ENCODE data around the gene NEK8.
"Not testable (repeated sequence)": the region's sequence is repeated elsewhere in the genome, so short reads cannot be mapped to it uniquely, and the experiment has no call there.

Gene NEK8

DNA sequence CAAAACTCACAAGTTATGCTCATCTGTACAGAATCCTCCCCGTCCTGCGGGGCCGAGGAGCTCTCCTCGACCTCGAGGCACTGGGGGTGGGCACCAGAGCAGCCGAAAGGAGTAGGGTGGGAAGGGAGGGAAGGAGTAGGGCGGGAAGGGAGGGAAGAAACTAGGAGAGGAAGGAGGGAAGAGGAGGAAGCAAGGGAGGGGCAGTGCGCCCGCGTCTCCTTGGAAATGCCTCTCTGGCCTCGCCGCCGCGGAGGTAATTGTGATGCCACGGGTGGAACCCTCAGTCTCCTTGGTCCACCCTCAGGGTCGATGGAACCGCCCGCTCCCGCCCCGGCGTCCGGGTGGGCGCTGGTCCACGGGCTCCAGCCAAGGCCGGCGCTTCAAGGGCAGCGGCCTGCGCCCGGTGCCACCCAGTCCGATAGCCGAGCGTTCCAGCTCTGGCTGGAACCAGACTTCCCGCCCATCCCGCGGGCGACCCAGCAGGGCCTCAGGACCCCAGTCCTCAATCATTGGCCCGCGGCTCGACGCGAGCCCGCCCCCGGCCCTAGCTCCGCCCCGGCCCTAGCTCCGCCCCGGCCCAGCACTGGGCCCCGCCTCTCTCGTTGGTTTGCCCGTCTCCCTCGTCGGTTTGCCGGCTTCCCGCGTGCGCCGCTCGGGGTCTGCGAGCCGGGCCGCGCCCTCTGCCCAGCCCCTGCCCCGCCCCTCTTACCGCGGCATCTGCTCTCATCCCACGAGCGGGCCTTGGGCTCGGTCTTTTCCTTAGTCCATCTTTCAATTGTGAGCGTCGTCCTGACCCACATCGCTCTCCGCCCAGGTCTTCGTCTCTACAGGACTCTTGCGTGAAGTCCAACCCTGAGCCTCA lies 17.5 kb upstream of the NEK8 start:
- DNase-seq (ENCODE audit: low read depth): peak; percentile 82

DNA sequence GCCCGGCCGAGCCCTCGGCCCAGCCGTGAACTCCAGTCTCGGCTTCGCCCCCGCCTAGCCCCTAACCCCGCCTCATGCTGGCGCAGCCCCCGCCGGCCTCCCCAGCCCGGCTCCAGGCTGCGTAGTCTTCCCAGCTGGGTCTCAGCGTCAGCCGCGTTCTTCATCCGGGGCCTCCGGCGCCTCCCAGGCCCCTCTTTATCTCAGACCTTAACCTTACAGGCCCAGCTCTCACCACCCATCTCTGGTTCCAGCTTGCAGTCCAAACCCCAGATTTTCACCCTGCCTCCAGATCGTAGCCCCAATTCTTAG lies 16.9 kb upstream of the NEK8 start, which contains the start of gene PROCA1:
Gene PROCA1, minus strand, starts transcription at position 166 of the 309 bp plus-strand sequence. CDS start 228 bp downstream, outside the sequence.
- no peak for DNase-seq (ENCODE audit: low read depth)

DNA sequence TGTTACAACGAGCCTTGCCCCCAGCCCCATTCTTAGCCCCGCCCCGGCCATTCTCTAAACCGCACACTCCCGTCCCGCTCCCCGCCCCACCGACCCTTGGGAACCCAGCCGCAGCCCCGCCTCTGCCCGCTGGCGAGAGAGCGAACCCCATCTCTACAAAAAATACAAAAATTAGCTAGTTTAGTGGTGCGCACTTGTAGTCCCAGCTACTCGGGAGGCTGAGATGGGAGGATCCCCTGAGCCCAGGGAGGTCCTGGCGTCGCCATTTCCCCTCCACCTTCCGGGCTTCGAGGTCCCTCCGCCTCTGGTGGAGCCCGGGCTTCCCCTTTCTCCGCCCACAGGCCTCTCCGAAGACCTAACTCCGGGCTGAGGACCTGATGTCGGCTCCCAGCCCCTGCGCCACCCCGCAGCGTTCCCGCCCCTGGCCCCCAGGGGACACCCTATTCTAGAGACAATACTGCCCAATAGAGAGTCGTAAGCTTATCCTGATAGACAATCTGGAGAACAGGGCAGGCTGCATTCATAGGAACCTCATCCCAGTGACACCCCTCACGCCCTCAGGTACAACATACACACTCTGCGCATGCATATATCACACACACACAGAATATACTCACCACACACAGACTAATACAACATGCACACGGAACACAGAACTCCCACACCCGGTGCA lies 16.4 kb upstream of the NEK8 start:
- DNase-seq (ENCODE audit: low read depth): peak; percentile 48

DNA sequence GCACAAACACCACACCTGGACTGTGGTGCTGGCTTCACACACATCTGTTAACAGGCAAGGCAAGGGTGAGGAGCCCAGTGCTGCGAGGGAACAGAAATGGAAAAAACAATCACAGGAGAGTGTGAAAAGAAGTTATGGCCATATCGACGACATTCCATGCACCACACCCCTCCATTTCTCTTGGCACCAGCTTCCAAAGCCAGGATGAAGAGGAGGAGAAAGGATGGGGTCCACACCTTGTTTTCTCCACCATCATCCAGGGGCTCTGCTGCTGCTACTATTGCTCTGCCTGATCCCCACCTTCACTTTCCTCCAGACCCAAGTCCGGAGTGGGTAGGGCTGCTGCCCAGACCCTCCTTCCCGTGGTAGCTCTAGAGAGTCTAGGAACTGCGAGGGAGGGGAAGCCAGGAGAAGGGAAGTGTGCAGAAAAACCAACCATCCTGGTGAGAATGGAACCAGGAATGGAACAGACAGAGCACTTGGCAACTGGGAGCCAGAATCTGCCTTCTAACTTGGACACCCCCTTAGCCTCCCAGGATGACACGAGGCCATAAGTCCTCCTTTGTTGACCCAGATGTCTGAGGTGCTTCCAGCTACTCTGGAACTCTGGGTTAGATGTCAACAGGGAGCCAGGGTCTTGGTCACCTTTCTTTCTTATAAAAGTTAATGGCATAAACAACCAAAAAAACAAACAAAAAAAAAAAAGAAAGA lies 15.7 kb upstream of the NEK8 start:
- DNase-seq (ENCODE audit: low read depth): no peak

DNA sequence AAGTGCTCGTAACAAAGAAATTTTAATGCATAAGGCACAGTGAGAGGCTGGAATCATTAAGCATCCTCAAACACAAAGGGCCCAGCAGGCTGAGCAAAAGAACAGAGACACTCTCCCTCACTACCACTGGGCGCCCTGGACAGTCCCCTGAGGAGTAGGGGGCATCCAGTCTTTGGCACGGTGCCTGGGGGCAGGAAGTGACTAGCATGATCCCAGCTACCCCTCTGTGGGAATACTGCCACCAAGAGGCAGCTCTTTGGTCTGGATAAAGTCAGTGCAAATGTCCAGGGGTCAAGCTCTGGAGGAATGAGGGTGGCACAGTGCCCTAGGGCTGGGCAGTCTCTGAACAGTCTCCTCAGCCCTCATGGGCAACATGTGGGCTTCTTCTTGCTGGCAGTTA lies 14.3 kb upstream of the NEK8 start:
- no peak for DNase-seq (ENCODE audit: low read depth)

DNA sequence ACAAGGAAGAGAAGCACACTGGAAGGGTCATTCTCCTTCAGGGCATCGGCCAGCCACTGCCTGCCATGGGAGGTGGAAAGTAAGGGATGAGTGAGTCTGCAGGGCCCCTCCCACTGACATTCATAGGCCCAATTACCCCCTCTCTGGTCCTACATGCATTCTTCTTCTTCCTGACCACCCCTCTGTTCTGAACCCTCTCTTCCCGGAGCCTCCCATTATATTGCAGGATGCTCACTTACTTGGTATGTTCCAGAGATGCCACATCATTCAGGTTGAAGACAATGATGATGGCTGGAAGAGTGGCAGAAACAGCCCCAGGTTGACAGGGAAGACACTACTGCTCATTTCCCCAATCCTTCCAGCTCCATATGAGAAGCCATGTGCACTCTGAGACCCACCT lies 13.4 kb upstream of the NEK8 start:
- no peak for DNase-seq (ENCODE audit: low read depth)

DNA sequence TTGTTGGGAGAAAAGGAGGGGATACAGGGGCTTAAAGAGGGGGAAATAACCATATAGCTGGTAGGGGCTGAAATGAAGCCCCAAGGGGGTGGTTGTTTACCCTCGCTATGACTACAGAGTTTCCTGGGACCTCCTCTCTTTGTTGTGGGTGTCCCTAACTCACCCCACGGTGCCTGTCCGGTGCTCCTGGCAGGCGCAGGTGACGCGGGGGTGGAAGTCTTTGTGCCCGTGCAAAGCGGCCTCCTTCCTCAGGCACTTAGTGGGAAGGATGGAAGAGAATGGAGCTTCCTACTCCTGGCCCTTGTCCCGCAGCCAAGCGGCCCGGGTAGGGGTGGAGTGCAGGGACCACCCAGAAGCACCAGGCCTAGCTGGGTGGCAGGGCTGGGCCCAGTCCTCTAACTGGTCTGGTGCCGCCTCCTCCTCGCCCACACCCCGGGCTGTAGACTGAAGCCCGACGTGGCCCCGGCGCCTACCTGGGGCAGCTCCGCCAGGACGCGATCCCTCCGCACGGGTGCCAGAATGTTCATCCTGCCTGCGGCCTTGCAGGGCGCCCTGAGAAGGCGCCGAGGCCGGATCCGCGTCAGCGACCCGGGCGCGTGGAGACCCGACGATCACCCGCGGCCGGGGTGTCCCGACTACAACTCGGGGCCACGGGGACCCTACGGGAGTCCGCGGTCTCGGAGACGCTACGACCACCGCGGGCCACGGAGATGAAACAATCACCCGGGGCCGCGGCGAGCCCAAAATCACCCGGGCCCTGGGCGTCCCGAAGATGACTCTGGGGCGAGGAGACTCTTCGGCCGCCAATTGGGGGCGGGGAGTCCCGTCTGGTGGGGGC lies 11.6 kb upstream of the NEK8 start:
- no peak for DNase-seq (ENCODE audit: low read depth)

DNA sequence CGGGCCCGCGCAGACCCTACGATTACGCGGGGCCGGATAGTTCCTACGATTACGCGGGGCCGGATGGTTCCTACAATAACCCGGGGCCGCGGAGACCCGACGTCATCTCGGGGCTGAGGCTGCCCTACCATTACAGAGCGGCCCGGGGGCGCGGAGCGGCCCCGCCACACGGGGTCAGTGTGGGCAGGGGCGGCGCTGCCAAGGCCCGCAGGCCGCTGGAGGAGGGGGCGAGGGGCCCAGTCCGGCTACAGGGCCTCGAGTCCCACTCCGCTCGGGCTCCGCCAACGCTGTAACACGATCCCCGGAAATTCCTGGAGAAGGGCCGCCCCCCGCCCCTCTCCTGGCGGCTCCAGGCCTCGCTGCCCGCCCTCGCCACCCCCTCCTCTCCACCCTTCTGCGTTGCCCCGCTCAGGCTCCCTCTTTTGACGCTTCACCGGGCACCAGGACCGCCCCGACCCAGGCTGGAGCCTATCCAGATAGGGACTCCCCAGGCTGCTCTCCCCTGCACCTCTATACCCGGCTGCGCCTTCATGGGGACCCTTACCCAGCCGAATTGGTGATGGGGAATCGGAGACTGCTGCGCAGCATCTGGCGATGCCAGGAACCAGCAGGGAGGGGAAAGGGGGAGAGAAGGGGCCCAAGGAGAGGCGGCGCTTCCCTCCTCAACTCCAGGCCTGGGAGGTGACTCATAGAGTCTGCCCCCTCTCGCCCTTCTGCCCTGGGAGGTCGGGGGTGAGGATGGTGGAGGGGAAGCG lies 10.8 kb upstream of the NEK8 start, which contains the start of gene RAB34:
Gene RAB34, minus strand, starts transcription at position 291 of the 755 bp plus-strand sequence. CDS start 602 bp downstream, outside the sequence.
- no peak for DNase-seq (ENCODE audit: low read depth)

DNA sequence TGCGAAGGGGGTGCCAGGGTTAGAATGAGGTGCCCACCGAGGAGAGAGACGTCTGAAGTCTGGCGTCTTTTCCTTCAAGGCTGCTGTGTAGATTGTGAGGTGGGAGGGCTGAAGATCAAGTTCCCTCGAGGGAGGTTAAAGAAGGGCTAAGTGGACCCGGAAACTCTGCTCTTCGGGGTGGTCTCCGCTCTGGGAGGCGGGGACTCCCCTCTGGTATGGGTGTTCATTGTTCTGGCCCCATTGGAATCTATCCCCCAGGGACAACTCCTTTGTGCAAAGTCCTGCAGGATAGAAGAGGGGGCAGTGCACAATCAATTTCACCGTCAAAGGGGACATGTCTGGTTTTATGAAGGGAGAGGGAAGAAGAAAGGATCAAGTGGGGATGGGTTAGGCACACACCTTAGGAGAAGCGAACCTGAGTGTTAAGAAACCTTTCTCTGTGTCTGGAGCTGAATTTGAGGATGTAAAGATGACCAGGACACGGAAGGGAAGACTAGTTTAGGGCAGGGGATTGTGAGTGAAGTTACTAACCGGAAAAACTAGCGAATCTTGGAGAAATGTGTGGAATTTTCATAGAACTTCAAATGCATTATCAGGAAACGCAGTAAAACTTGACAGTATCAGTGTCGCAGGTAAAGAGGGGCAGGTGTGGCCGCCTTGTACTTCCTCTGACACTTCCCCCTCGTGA lies 10.1 kb upstream of the NEK8 start:
- no peak for DNase-seq (ENCODE audit: low read depth)

DNA sequence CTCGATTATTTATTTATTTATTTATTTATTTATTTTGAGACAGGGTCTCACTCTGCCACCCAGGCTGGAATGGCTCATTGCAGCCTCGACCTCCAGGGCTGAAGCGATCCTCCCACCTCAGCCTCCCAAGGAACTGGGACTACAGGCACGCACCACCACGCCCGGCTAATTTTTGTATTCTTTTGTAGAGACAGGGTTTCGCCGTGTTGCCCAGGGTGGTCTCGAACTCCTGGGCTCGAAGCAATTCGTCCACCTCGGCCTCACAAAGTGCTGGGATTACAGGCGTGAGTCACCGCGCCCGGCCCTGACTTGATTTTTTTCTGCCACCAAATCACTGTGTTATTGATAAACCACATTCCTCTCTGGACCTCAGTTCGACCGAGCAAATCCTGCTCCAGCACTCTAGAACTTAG lies 9.6 kb upstream of the NEK8 start:
- no peak for DNase-seq (ENCODE audit: low read depth)

DNA sequence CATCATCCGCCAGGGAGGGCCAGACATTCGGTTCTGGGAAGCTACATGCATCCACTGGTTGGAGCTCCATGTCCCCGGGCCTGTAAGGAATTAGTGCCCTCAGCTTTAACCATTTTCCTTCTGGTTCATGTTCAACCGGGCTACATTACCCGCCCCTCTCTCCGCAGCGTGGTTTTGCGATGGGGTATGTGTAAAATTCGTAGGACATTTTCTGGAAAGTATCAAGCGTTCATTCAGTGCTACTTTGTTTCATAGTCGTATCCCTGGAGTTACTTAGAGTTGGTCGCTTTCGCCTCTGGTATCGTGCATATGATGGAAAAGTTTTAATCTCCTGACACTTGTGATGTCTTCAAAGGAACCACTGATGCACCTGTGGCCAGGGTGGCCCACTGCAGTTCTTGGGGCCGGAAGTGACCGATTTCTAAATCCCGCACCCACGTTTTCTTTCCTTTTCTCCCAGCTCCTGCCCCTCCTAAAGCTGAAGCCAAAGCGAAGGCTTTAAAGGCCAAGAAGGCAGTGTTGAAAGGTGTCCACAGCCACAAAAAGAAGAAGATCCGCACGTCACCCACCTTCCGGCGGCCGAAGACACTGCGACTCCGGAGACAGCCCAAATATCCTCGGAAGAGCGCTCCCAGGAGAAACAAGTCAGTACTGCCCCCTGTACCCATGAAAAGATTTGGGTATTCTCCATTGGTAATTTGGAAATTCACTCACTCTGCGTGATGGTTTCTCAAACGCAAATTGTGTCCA lies 8.2 kb upstream of the NEK8 start:
- DNase-seq (ENCODE audit: low read depth): no peak

DNA sequence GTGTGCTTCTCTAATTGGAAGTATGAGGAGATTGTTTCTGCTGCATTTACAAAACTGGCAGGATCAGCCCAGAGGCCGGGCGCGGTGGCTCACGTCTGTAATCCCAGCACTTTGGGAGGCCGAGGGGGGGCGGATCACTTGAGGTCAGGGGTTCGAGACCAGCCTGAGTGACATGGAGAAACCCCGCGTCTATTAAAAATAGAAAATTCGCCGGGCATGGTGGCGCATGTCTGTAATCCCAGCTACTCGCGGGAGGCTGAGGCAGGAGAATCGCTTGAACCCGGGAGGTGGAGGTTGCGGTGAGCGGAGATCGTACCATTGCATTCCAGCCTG lies 7.6 kb upstream of the NEK8 start:
- DNase-seq (ENCODE audit: low read depth): not testable (repeated sequence)

DNA sequence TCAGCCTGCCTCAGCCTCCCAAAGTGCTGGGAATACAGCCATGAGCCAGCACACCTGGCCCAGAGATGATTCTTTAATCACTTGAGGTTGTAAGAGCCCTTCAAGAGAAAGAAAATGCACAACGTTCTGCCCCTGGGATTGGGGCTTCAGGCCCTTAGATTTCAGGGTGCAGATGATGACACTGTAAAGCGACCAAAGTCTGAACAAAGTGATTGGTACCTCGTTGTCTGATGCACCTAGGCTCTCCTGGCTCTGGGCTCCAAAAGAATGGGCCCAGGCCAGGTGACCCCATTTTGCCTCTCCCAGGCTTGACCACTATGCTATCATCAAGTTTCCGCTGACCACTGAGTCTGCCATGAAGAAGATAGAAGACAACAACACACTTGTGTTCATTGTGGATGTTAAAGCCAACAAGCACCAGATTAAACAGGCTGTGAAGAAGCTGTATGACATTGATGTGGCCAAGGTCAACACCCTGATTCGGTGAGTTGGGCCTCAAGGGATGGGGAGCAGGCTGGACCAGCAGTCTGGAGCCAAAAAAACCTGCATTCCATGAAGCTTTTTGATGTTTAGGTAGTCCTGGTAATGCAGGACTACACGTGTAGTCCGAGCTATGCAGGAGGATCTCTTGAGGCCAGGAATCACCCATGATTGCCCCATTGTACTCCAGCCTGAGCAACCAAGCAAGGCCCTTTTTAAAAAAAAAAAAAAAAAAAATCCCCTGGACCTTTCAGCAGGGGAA lies 6.0 kb upstream of the NEK8 start:
- DNase-seq (ENCODE audit: low read depth): no peak

DNA sequence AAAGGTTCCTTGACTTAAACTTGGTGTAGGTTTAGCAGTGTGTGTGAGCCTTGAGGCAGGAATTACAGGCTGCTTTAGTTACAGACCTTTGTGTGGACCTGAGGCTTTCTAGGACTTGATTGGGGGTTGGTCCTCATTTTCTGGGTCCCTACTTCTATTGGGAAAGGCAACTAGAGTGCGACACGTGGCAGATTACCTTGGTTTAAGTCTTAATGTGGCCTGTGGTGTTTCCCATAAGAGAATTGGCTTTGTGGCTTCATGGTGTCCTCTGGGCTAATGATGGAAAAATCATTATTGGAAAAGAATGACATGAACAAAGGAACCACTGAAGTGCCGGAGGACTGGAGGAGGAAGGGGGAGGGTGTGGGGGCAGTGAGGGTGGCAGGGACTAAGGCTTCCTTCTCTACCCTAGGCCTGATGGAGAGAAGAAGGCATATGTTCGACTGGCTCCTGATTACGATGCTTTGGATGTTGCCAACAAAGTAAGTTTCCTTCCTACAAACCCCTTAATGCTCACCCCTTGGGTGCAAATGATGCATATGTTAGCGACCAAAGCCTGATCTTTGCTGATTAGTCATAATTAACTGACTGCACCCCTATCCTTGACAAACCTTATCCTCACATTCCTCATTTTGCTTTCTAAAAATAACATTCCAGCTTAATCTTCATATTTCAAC lies 5.3 kb upstream of the NEK8 start:
- no peak for DNase-seq (ENCODE audit: low read depth)

DNA sequence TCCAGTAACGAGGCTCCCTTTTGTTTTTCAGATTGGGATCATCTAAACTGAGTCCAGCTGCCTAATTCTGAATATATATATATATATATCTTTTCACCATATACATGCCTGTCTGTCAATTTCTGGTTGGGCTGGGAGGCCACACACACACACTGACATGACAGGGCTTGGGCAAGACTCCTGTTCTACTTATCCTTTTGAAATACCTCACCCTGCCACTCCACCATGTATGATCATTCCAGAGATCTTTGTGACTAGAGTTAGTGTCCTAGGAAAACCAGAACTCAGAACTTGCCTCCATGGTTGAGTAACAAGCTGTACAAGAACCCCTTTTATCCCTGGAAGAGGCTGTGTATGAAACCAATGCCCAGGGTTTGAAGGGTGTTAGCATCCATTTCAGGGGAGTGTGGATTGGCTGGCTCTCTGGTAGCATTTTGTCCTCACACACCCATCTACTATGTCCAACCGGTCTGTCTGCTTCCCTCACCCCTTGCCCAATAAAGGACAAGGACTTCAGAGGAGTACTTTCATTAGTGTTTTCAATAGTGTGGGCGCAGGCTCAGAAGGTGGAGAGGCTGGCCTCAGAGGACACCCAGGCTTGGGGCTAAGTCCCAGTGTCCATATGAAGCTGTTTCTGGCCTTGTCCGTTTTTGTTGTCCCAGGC lies 4.6 kb upstream of the NEK8 start:
- DNase-seq (ENCODE audit: low read depth): not testable (repeated sequence)

DNA sequence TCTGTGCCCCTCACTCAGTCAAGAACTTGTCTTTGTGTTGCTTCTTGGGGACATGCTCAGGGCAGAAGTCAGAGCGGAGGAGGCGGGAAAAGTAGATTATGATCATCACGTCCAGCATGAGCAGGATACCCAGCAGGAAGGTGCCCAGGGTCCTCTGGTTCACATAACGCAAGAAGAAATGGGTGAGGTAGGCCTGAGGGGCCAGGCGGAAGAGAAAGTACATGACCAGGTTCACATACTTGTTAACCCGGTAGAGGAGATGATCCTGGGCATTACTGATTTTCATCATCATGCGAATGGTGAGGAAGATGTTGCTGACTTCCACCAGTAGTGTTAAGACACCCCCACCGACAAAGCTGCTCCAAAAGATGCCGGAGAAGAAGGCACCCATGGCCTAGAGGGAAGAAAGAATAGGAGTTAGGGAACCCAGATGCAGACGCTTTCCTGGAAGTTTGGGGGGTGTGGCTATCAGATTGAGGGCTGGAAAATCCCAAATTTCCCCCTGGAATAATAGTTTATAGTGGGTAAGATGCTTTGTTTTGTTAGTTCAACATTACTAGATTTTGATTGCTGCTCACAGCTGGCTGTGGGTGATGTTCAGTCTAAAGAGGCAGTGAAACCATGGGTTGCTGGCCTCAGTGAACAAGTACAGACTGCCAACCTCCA lies 4.0 kb upstream of the NEK8 start:
- no peak for DNase-seq (ENCODE audit: low read depth)

DNA sequence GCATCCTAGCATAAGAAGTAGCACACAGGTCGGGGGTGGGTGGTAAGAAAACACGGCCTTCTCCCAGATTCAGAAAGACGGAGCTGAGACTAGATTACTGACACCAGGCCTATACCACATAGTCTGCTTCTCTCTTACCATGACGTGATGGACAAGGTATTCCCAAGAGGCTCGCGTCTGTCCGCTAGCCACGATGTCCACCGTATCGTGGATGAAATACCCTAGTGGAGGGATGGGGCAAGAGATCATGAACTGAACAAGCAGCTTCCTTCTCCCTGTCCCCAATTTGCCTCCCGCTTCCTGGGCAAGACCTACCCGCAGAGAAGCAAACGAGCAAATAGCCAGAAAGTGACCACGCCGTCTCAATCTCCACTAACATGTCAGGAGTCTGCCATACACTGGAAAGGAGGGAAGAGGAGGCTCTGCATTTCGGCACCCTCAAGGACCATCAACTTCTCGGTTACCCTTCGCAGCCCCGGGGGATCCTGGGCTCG lies 3.4 kb upstream of the NEK8 start:
- no peak for DNase-seq (ENCODE audit: low read depth)

All from activated T-helper 1 cell treated with Interleukin-2 at 50 U/mL for 16 hours (primary cell).